ENCODE measurements around the gene TMEM43. TPM values are rescaled to one million over a fixed set of nuclear protein-coding genes. Genes with fewer than 3 reads are reported as not detected.

TMEM43 gene
- polyA plus RNA-seq, 12 donors = 45.3 to 86.0 (median 59.5) TPM; not detected in 1

DNA sequence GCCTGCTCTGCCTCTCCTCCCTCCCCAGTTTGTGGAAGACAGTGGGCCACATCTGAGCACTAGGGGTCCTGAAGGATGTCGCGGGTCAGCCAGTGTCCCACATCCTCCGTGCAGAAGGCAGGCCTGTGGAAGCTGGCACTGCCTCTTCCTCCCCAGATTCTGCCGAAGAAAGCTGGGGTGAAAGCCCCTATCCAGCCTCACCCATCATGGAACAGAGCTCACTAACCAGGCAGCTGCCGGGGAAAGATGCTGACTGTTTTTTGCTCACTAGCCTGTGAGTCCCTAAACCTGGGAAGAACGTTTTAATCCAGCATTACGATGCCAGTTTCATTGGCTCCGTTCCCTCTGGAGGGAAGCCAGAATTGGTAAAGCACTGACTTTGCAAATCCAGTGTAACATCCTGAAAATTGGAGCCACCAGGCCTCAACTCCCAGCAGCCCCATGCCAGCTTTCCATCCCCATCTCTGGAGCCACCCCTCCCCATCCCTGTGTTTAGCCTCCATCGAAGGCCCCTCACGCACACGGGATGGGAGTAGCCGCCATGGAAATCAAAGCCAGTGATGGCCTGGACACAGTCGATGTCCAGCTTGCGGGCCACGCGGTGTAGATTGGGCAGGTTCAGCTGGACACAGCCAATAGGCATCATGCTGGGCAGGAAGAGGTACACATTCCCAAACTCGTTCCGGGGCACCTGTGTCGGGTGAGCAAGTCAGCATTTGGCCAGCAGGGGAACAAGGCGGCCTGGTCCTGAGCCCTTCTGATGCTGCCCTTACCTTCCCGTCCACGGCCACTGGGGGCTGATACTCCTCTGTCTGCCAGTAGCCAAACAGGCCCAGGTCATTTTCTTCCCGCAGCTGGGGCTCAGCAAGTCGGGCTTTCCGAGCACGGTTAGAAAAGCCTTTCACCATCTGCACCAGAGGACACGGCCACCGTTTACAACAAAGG lies 23.5 kb downstream of the TMEM43 start:
- no peak for DNase-seq

DNA sequence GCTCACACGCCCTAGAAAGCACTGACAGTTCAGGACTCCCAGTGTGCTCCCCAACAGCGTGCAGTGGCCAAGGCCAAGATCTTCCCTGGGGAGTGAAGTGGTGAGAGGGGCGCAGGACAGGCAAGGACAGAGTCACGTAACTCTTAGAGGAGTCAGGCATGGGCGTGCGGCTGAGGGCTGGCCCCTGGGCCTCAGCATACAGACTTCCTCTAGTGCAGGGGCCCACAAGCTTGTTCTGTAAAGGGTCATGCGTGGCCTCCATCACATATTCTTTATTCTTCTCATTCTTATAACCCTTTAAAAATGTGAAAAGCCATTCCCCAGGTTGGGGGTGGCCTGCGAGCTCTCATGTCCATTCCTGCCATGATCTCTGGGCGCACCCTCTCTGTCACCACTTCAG lies 25.2 kb downstream of the TMEM43 start:
- DNase-seq = no peak

- no peak for DNase-seq
These were observed 25.8 kb downstream of the TMEM43 start for GRCh38 chr3:14150491-14151230.

DNA sequence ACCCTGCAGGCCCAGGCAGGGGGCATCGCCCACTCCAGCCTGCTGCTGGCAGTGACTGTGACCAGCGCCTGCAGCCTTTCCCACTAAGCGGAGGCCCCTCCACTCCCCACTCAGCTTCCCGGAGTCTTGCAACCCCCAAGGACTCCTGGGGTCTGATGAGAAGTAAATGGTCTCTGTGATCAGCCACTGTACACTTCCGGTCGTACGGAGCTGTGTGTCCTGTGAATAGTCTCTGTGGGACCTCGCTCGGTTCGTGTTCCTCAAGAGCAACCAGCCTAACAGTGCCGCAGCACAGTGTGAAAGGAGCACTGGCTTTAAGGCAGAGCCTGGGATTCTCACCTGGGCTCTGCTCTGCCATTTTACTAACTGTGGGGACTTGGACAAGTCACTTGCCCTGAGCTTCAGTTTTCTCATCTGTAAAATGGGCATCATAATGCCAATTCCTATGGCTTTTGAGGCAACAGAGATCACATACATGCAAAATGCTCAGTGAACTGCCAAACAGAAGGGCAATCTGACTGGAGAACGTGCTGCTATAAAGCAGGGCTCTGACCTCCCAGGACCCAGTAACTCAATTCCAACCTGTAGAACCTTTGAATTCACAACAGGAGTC lies 26.7 kb downstream of the TMEM43 start:
- DNase-seq = no peak

GRCh38 chr3:14152233-14152962 lies 27.5 kb downstream of the TMEM43 start:
- no peak for DNase-seq

- DNase-seq = no peak
These were observed 28.1 kb downstream of the TMEM43 start for GRCh38 chr3:14152963-14153355.

DNA sequence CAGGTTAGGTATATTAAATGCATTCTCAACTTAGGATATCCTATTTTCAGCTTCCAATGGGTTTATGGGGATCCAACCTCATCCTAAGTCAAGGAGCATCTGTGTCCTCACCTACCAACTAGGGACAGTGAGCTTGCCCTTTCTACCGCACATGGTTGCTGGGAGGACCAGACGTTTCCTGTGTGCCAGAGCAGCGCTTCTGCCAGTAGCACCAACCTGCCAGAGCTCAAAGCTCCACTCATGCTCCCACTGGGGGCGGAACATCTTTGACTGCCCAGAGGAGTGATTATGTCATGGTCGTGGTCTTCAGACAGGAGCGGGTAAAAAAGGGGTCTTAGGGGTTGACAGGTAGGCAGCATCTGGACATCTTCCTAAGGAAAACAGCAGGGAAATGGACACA lies 28.8 kb downstream of the TMEM43 start:
- DNase-seq = no peak

DNA sequence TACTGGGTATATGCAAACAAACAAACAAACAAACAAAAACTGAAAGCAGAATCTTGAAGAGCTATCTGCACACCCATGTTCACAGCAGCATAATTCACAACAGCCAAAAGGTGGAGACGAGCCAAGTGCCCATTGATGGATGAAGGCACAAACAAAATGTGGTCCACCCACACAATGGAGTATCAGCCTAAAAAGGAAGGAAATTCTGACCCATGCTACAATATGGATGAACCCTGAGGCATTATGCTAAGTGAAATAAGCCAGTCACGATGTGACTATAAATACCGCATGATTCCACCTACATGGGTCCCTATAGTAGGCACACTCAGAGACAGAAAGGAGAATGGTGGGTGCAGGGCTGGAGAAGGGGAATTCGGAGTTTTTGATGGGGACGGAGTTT lies 29.4 kb downstream of the TMEM43 start:
- no peak for DNase-seq

DNA sequence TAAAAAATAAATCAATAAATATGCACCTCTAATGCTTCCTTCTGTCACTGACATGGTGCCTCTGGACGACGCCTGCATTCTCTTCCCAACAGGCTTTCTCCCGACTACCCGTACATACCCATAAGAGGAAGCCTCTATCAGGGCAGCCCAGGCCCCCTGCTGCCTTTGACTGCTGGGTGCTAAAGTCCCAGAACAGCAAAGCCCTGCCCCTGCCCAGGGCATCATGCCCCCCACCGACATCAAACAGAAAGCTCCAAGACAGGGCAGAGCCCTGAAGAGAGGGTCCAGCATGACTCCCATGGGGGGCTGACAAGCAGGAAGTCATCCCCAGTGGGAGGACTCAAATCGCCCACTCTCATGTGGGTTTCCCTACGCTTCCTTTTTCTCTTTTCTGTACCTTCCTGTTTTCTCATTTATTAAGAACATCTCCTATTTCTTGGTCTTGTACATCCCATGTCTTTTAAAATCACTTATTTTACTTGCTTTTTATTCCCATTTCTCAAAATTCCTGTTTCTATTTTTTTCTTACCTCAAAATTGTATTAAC lies 30.1 kb downstream of the TMEM43 start:
- no peak for DNase-seq

DNA sequence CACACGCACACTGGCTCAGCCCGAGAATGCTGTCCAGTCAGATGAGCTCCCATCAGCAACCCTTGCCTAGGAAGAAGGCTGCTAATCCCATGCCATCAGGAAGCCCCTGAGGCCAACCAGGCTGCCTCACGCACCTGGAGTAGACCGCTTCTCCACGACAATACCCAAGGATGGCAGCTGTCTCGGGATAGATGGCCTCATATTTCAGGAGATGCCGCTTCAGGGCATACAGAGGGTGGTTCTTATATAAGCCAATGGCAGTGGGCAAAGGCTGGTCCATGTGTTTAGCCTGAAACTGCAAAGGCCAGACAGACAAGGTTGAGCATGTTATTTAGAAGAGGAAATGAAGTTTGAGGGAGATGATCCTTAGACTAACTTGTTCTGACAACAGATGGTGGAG lies 31.3 kb downstream of the TMEM43 start:
- DNase-seq = no peak

DNA sequence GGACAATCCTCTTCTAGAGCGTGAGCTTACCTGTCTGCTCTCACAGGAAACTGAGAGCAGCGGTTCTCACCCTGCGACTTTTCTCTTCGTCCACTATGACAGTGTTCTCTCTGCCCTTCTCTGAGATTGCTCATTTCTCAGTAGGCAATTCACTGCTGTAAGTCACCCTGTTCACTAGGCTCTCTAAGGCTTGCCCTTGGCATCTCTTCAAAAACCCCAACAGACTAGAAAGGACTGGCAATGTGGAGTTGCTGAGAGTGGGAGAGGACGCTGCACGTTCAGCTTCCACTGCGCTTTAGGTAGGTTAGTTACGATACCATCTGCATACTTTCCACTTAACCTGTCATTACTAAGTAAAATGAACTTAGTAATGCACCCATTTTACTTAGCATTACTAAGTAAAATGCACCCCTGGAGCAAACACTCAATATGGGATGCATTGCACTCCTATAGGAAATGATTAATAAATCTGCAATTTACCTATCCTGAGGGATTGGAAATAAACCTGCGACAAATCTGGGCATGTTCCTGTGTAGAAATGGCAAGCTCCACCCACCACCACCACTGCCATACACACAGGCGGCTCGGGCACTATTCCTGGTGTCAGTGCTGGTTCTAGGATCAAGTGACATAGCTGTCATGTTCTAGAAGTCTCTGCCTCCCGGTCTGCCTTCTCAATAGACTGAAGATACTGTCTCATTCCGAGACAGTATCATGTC lies 32.1 kb downstream of the TMEM43 start:
- DNase-seq = no peak

GRCh38 chr3:14157951-14158350 lies 33.1 kb downstream of the TMEM43 start:
- DNase-seq = no peak

GRCh38 chr3:14158370-14158769 lies 33.5 kb downstream of the TMEM43 start:
- no peak for DNase-seq

DNA sequence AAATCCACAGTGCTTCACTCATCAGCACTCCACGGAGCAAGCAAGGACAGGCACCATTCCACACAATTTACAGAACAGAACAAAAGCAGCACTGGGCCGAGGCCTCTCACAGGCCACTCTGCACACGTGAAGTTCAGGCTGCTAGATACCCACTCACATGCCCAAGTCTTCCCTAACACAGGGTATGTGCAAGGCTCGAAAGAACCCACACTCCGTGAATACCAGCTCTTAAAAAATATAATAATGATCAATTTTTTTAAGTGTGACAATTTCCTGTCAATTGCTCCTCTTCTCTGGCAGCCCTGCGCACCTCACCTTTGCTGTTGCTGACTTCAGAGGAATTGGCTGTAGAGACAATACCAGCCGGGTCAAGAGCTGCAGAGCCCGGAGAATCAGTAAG lies 34.6 kb downstream of the TMEM43 start:
- DNase-seq = no peak

DNA sequence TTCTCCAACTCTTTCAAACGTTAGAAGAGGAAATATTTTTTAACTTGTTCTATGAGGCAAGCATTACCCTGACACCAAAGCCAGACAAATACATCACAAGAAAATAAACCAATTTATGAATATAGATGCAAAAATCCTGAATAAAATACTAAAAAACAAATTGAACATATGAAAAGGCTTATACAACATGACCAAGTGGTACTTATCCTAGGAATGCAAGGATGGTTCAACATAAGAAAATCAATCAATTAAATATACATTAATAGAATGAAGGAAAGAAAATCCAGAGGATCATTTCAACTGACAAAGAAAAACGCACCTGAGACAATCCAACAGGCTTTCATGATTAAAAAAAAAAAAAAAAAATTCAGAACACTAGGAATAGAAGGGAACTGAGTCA lies 36.4 kb downstream of the TMEM43 start:
- DNase-seq = no peak

DNA sequence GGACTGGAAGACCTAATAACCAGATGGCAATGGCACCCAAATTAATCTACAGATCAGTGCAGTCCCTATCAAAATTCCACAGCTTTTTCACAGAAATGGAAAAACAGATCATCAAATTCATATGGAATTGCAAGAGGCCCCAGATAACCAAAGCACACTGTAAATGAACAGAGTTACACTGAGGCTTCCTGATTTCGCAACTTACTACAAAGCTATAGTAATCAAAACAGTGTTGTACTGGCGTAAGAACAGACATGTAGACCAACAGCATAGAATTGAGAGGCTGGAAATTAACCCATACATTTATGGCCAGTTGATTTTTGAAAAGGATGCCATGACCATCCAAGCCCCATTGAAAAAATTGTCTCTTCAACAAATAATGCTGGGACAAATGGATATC lies 37.3 kb downstream of the TMEM43 start:
- DNase-seq = no peak

- no peak for DNase-seq
These were observed 42.2 kb downstream of the TMEM43 start for GRCh38 chr3:14166877-14167603.

- no peak for DNase-seq
These were observed 44.6 kb downstream of the TMEM43 start for GRCh38 chr3:14169435-14169834.

GRCh38 chr3:14169871-14170270 lies 45.0 kb downstream of the TMEM43 start:
- DNase-seq = no peak

- no peak for DNase-seq
These were observed 45.8 kb downstream of the TMEM43 start for GRCh38 chr3:14170531-14171159.
